SU-DHL-6 (cell line): ENCODE data around the gene CCND1.
A peak's percentile ranks its signal among the peaks of the same experiment; 100 is the strongest.

ENCODE experiments used
- H2AFZ ChIP-seq: fragments of 200-600 bp; sonication (generic); 2 replicates; pipeline ENCODE4 v1.6.1; 2014; ENCODE audit warnings: low read depth, mild to moderate bottlenecking, moderate library complexity, mixed read lengths, antibody characterized with exemption, low read length; ENCODE audit not compliant: severe bottlenecking
- H3F3A ChIP-seq: fragments of 200-600 bp; shearing (Covaris generic); 2 replicates; pipeline ENCODE4 v1.6.0; 2016; ENCODE audit warnings: antibody characterized with exemption, mild to moderate bottlenecking; ENCODE audit not compliant: insufficient read depth
- H3K27ac ChIP-seq: fragments of 200-600 bp; sonication (generic); 2 replicates; pipeline ENCODE4 v1.5.1; 2016; ENCODE audit warnings: low read depth, mild to moderate bottlenecking, low read length, moderate library complexity, mixed read lengths
- H3K27me3 ChIP-seq: fragments of 200-600 bp; sonication (generic), shearing (Covaris generic); 2 replicates; pipeline ENCODE4 v1.6.0; 2014; ENCODE audit warnings: mild to moderate bottlenecking, low read length
- H3K36me3 ChIP-seq: fragments of 200-600 bp; sonication (generic); 2 replicates; pipeline ENCODE4 v1.6.1; 2014; ENCODE audit warnings: mild to moderate bottlenecking, low read length, mixed read lengths
- H3K4me2 ChIP-seq: fragments of 300-600, 200-600 bp; shearing (Covaris generic), sonication (generic); 2 replicates; pipeline ENCODE4 v1.6.0; 2014; ENCODE audit warnings: low read length, low read depth, mild to moderate bottlenecking; ENCODE audit not compliant: poor library complexity, severe bottlenecking
- H3K4me3 ChIP-seq: fragments of 200-600 bp; sonication (generic); 2 replicates; pipeline ENCODE4 v1.5.1; 2014; ENCODE audit warnings: antibody characterized with exemption, low read length, mild to moderate bottlenecking, mixed read lengths; ENCODE audit not compliant: insufficient read depth, poor library complexity, severe bottlenecking
- H3K79me2 ChIP-seq: fragments of 200-600 bp; sonication (generic); 2 replicates; pipeline ENCODE4 v1.6.1; 2014; ENCODE audit warnings: mild to moderate bottlenecking, low read length, moderate library complexity; ENCODE audit not compliant: insufficient read depth
- H3K9ac ChIP-seq: fragments of 200-600 bp; sonication (generic); 2 replicates; pipeline ENCODE4 v1.7.0; 2014; ENCODE audit warnings: mild to moderate bottlenecking, low read length
- H3K9me2 ChIP-seq: fragments of 200-600 bp; sonication (generic); replicated peaks from 2 replicates; pipeline ENCODE4 v1.6.1; 2014; ENCODE audit warnings: low read length; ENCODE audit not compliant: insufficient read depth
- H3K9me3 ChIP-seq: fragments of 200-600 bp; sonication (generic); 2 replicates; pipeline ENCODE4 v1.6.1; 2014; ENCODE audit warnings: low read length, mixed read lengths; ENCODE audit not compliant: insufficient read depth
- H4K20me1 ChIP-seq: fragments of 200-600 bp; sonication (generic); 2 replicates; pipeline ENCODE4 v1.6.1; 2014; ENCODE audit warnings: low read depth, mild to moderate bottlenecking, antibody characterized with exemption, low read length, moderate library complexity, mixed read lengths
- CTCF ChIP-seq: fragments of 200-600 bp; sonication (generic); IDR thresholded peaks from one replicate; pipeline ENCODE4 v1.5.1; 2017; ENCODE audit warnings: antibody characterized with exemption, mild to moderate bottlenecking, low read length, moderate library complexity; ENCODE audit not compliant: insufficient read depth, poor library complexity, severe bottlenecking
- EZH2phosphoT487 ChIP-seq: fragments of 200-600 bp; sonication (generic), shearing (Covaris generic); conservative IDR thresholded peaks from 2 replicates; pipeline ENCODE4 v1.6.1; 2018; ENCODE audit warnings: mild to moderate bottlenecking, antibody characterized with exemption, low read length, moderate library complexity, mixed read lengths

CCND1 gene

DNA sequence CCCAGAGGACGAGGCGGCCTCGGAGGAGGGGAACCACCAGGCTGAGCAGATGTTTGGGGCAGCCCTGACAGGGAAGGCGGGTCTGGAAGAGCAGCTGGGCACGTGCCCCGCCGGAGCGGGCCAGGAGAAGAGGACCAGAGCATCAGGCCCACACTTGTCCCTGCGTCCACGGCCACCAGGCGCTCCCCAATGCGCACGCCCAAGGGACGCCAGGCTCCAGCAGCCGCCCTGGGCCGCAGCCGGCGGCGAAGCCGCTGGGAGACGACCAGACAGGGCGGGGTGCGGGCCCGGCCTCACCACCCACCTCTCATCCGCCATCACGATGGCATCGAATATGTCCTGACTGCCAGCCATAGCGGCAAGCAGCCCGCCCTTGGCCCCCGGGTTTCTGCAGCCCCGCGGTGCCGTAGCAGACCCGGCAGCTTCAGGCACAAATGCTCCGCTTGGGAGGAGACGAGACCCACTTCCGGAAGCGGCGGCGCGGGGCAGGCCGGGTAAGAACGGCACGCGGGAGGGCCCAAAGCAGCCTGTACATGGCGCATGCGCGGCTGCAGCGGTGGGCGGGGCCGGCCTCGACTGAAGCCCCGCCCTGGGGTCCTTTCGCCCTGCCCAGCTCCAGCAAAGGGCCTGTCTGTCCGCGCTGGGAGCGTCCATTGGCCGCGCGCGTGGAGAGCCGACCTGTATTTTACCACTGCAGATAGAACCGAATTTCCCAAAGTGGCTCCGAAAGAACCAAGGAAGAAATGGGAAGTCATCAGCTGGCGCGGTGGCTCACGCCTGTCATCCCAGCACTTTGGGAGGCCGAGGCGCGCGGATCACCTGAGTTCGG, 34.1 kb downstream of the CCND1 start, which contains the start of gene LTO1:
Gene LTO1, minus strand, starts transcription at position 468 of the 829 bp plus-strand sequence. Its CDS starts 114 bp downstream, at position 354.
- Histone ChIP-seq H3K9me2 (no peaks in the 10 kb centered on the region), H3K4me3 (peak within 1 kb of the TSS; percentile 77), H3K36me3 (no peaks in the 10 kb centered on the region), H3K4me2 (peak within 1 kb of the TSS; percentile 77), H3K79me2 (peaks cover 24% of the 10 kb centered on the region), H3K9ac (peak within 1 kb of the TSS; percentile 96), H3K27me3 (no peaks in the 10 kb centered on the region), H3K9me3 (no peaks in the 10 kb centered on the region), H4K20me1 (no peaks in the 10 kb centered on the region; the same call in 1 of the 2 replicates), H3K27ac (no peak within 1 kb of the TSS; the same call in 1 of the 2 replicates), H2AFZ (peak within 1 kb of the TSS; percentile 90), H3F3A (no peaks in the 10 kb centered on the region)
- TF ChIP-seq CTCF (no peak), EZH2phosphoT487 (no peak)

GRCh38 chr11:69677749-69678148, 36.8 kb downstream of the CCND1 start:
- TF ChIP-seq CTCF (no peak), EZH2phosphoT487 (no peak)
- Histone ChIP-seq H3K9ac (no peak overlapping the region), H3K36me3 (no peaks in the 10 kb centered on the region), H3F3A (no peaks in the 10 kb centered on the region), H3K4me2 (no peak overlapping the region), H3K9me3 (no peaks in the 10 kb centered on the region), H4K20me1 (no peaks in the 10 kb centered on the region; the same call in 1 of the 2 replicates), H3K27ac (no peak overlapping the region), H3K4me3 (no peak overlapping the region), H2AFZ (no peak overlapping the region), H3K9me2 (no peaks in the 10 kb centered on the region), H3K27me3 (no peaks in the 10 kb centered on the region), H3K79me2 (peaks cover 24% of the 10 kb centered on the region)

DNA sequence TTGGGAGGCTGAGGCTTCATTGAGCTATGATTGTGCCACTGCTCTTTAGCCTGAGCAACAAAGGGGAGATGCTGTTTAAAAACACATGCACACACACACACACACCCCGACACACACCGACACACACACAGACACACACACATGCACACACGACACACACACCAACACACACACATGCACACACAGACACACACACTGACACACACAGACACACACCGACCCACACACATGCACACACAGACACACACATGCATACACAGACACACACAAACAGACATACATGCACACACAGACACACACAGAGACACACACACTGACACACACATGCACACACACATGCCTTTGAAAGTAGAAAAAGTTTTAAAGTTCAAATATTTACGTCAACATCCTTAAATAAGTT, 39.7 kb downstream of the CCND1 start:
- H3K79me2 ChIP-seq = no peaks in the 10 kb centered on the region
- H3K4me2 ChIP-seq = no peak overlapping the region
- no peak overlapping the region for H2AFZ ChIP-seq
- TF ChIP-seq CTCF (no peak), EZH2phosphoT487 (no peak)
- no peaks in the 10 kb centered on the region for H4K20me1 ChIP-seq
- no peak overlapping the region for H3K9ac ChIP-seq
- no peak overlapping the region for H3K27ac ChIP-seq
- H3K4me3 ChIP-seq = no peak overlapping the region
- no peaks in the 10 kb centered on the region for H3K9me2 ChIP-seq
- no peaks in the 10 kb centered on the region for H3K9me3 ChIP-seq
- H3K36me3 ChIP-seq = no peaks in the 10 kb centered on the region
- no peaks in the 10 kb centered on the region for H3K27me3 ChIP-seq
- no peaks in the 10 kb centered on the region for H3F3A ChIP-seq
